Activated CD4-positive, alpha-beta T cell treated with anti-CD3 and anti-CD28 coated beads, Interleukin-2, amount 50 U/mL, for 16 hours (primary cell): ENCODE data around the gene CHAT.
A peak's percentile ranks its signal among the peaks of the same experiment; 100 is the strongest.
"Not testable (repeated sequence)": the region's sequence is repeated elsewhere in the genome, so short reads cannot be mapped to it uniquely, and the experiment has no call there.

ENCODE experiments used
- DNase-seq: peaks from one replicate; pipeline ENCODE4 v3.0.0-alpha.2; 2020

The CHAT gene

GRCh38 chr10:49653273-49653929 is 39.6 kb downstream of the CHAT start:
- no peak for DNase-seq

- no peak for DNase-seq
These were observed 40.3 kb downstream of the CHAT start for GRCh38 chr10:49654036-49654693.

GRCh38 chr10:49655099-49655498 is 41.3 kb downstream of the CHAT start:
- no peak for DNase-seq

- no peak for DNase-seq
These were observed 43.1 kb downstream of the CHAT start for GRCh38 chr10:49656845-49657493.

GRCh38 chr10:49657606-49658005 is 43.8 kb downstream of the CHAT start:
- DNase-seq, result no peak

GRCh38 chr10:49661140-49661856 is 47.5 kb downstream of the CHAT start:
- DNase-seq, result no peak

GRCh38 chr10:49662169-49662830 is 48.5 kb downstream of the CHAT start:
- no peak for DNase-seq

- no peak for DNase-seq
These were observed 49.8 kb downstream of the CHAT start for GRCh38 chr10:49663596-49663995.

- DNase-seq, result no peak
These were observed 50.4 kb downstream of the CHAT start for GRCh38 chr10:49664006-49664841.

GRCh38 chr10:49664842-49665355 is 51.1 kb downstream of the CHAT start:
- no peak for DNase-seq

- no peak for DNase-seq
These were observed 52.3 kb downstream of the CHAT start for GRCh38 chr10:49666054-49666615.

- no peak for DNase-seq
These were observed 52.8 kb downstream of the CHAT start for GRCh38 chr10:49666685-49667084.

- DNase-seq, result no peak
These were observed 54.2 kb downstream of the CHAT start for GRCh38 chr10:49667991-49668390.

GRCh38 chr10:49668684-49669083 is 54.8 kb downstream of the CHAT start:
- DNase-seq, result no peak

- no peak for DNase-seq
These were observed 65.1 kb downstream of the CHAT start for GRCh38 chr10:49678827-49679479.

GRCh38 chr10:49679480-49679893 is 65.7 kb downstream of the CHAT start, which contains the start of gene C10orf53:
TSS of gene C10orf53 (plus strand) at chr10:49679651. CDS start at chr10:49679698, 47 bp downstream.
- peak; percentile 40 for DNase-seq

- not testable (repeated sequence) for DNase-seq
These were observed 68.6 kb downstream of the CHAT start for GRCh38 chr10:49682449-49682848.

GRCh38 chr10:49682879-49683278 is 69.0 kb downstream of the CHAT start:
- no peak for DNase-seq

- no peak for DNase-seq
These were observed 72.8 kb downstream of the CHAT start for GRCh38 chr10:49686651-49687050.

- no peak for DNase-seq
These were observed 74.5 kb downstream of the CHAT start for GRCh38 chr10:49688261-49688846.
